ENCODE results near the gene INTS3. TPM values are rescaled to one million over a fixed set of nuclear protein-coding genes. Genes with fewer than 3 reads are reported as not detected.

The INTS3 gene
- total and polyA plus RNA-seq, 10 of the 15 experiments (the other 5 are each of a cell fraction or from before 2014, with no cell fraction given): 12.6 to 87.4 (median 30.8) TPM

DNA sequence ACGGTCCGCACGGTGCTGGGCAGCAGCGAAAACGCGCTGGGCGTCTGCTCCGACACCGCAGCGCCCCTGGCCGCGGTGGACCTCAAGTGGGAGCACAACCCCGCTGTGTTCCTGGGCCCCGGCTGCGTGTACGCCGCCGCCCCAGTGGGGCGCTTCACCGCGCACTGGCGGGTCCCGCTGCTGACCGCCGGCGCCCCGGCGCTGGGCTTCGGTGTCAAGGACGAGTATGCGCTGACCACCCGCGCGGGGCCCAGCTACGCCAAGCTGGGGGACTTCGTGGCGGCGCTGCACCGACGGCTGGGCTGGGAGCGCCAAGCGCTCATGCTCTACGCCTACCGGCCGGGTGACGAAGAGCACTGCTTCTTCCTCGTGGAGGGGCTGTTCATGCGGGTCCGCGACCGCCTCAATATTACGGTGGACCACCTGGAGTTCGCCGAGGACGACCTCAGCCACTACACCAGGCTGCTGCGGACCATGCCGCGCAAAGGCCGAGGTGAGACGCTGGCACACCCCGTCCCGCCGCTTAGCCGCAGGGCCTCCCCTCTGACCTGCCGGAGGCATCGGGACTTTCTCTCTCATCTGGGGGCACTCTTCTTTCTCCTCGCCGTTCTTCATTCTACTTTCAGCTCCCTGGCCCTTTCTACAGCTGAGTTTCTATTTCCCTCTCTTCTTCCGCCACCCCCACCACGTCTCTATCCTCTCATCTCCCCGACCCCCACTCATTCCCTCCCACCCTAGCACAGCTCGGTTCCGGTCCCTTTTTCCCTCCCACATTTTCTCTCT is 48.3 kb upstream of the INTS3 start:
- no peaks in the 10 kb centered on the region; the same call in 1 of the 2 replicates for H4K20me1 ChIP-seq (ENCODE audit: control insufficient read depth, insufficient read depth)
- H3K9ac ChIP-seq (ENCODE audit: control insufficient read depth, insufficient read depth, low read length): no peak overlapping the region
- H3K4me3 ChIP-seq: peak overlapping the region; percentile 47; the same call in 1 of the 2 replicates
- H3K36me3 ChIP-seq (ENCODE audit: control insufficient read depth in 2 of 2, insufficient read depth in 2 of 2, low read length in 1 of 2): no peaks in the 10 kb centered on the region
- DNase-seq (ENCODE audit: low read depth, low spot score) (no peak), FAIRE-seq (no peak), ATAC-seq (peak; percentile 72)
- SMC1A ChIA-PET (ENCODE audit: uncharacterized antibody, unreplicated experiment): interaction anchor here (0.6 to 6.3 kb wide), 10 partner anchors 62 to 307 kb away, joined by 3 to 55 read pairs (median 4); partner anchors contain the start of gene RAB13
- CTCF ChIA-PET: interaction anchor here (0.6 to 6.9 kb wide), 10 partner anchors 24 to 307 kb away, joined by 3 to 84 read pairs (median 4); partner anchors contain the start of gene RAB13
- no peak overlapping the region for H3K27ac ChIP-seq (ENCODE audit: control insufficient read depth, insufficient read depth)
- H3K79me2 ChIP-seq (ENCODE audit: control insufficient read depth, insufficient read depth, low read length): no peaks in the 10 kb centered on the region
- peaks cover 16% of the 10 kb centered on the region for H3K4me1 ChIP-seq (ENCODE audit: control insufficient read depth, insufficient read depth, low read length)
- POLR2A ChIA-PET: interaction anchor here (0.9 kb wide), 2 partner anchors 69 to 112 kb away, joined by 3 to 9 read pairs; no protein-coding TSS in a partner anchor
- 21% methylated on average over 70 of the region's 73 CpGs for WGBS (ENCODE audit: insufficient coverage, insufficient replicate concordance, low lambda C conversion rate, missing lambda C conversion rate)
- H3K27me3 ChIP-seq (replicated peaks in 1 of 2; ENCODE audit: control insufficient read depth in 2 of 2, insufficient read depth in 2 of 2, low read length in 1 of 2): peaks cover 14 to 23% of the 10 kb centered on the region in 2 experiments
- RAD21 ChIA-PET (ENCODE audit: unreplicated experiment): interaction anchor here (0.6 to 1.8 kb wide), 7 partner anchors 53 to 1371 kb away, joined by 3 to 6 read pairs (median 3); partner anchors contain the start of gene ADAM15
- no peaks in the 10 kb centered on the region; the same call in 2 of the 3 replicates for H3K9me3 ChIP-seq (replicated peaks; ENCODE audit: control insufficient read depth, insufficient read depth, low read length)
- peak overlapping the region; percentile 44 for H2AFZ ChIP-seq (ENCODE audit: control insufficient read depth, low read depth, low read length)
- BruUV-seq (replicated peaks): no TSS peak
- peak overlapping the region; percentile 90 for H3K4me2 ChIP-seq (ENCODE audit: control insufficient read depth, insufficient read depth)
- intact Hi-C loops (cut with micrococcal nuclease; ENCODE audit: unreplicated experiment) (loop anchor here (2.0 kb wide), 1 partner anchor 307 kb away; the partner anchor contains the start of gene RAB13), in situ Hi-C loops (cut with MboI) (loop anchor here (5.0 kb wide), 2 partner anchors 68 to 308 kb away; partner anchors contain the start of gene RAB13)
- TF ChIP-seq, protein P1, sequence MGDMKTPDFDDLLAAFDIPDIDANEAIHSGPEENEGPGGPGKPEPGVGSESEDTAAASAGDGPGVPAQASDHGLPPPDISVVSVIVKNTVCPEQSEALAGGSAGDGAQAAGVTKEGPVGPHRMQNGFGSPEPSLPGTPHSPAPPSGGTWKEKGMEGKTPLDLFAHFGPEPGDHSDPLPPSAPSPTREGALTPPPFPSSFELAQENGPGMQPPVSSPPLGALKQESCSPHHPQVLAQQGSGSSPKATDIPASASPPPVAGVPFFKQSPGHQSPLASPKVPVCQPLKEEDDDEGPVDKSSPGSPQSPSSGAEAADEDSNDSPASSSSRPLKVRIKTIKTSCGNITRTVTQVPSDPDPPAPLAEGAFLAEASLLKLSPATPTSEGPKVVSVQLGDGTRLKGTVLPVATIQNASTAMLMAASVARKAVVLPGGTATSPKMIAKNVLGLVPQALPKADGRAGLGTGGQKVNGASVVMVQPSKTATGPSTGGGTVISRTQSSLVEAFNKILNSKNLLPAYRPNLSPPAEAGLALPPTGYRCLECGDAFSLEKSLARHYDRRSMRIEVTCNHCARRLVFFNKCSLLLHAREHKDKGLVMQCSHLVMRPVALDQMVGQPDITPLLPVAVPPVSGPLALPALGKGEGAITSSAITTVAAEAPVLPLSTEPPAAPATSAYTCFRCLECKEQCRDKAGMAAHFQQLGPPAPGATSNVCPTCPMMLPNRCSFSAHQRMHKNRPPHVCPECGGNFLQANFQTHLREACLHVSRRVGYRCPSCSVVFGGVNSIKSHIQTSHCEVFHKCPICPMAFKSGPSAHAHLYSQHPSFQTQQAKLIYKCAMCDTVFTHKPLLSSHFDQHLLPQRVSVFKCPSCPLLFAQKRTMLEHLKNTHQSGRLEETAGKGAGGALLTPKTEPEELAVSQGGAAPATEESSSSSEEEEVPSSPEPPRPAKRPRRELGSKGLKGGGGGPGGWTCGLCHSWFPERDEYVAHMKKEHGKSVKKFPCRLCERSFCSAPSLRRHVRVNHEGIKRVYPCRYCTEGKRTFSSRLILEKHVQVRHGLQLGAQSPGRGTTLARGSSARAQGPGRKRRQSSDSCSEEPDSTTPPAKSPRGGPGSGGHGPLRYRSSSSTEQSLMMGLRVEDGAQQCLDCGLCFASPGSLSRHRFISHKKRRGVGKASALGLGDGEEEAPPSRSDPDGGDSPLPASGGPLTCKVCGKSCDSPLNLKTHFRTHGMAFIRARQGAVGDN (IDR thresholded peaks at IDR 0.05): 0 out of 2 replicates have a peak, but pooled peaks have one; percentile 26
- TF ChIP-seq, protein P2, sequence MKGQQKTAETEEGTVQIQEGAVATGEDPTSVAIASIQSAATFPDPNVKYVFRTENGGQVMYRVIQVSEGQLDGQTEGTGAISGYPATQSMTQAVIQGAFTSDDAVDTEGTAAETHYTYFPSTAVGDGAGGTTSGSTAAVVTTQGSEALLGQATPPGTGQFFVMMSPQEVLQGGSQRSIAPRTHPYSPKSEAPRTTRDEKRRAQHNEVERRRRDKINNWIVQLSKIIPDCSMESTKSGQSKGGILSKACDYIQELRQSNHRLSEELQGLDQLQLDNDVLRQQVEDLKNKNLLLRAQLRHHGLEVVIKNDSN (IDR thresholded peaks at IDR 0.05; ENCODE audit: borderline replicate concordance, extremely low read length, insufficient read depth, low read depth, low read length): no peak
- TF ChIP-seq ATF7 (IDR thresholded peaks at IDR 0.05; ENCODE audit: low read depth): no peak
- TF ChIP-seq BCL11A (IDR thresholded peaks at IDR 0.05; ENCODE audit: low read depth, low read length): no peak
- TF ChIP-seq, protein P3, sequence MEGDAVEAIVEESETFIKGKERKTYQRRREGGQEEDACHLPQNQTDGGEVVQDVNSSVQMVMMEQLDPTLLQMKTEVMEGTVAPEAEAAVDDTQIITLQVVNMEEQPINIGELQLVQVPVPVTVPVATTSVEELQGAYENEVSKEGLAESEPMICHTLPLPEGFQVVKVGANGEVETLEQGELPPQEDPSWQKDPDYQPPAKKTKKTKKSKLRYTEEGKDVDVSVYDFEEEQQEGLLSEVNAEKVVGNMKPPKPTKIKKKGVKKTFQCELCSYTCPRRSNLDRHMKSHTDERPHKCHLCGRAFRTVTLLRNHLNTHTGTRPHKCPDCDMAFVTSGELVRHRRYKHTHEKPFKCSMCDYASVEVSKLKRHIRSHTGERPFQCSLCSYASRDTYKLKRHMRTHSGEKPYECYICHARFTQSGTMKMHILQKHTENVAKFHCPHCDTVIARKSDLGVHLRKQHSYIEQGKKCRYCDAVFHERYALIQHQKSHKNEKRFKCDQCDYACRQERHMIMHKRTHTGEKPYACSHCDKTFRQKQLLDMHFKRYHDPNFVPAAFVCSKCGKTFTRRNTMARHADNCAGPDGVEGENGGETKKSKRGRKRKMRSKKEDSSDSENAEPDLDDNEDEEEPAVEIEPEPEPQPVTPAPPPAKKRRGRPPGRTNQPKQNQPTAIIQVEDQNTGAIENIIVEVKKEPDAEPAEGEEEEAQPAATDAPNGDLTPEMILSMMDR (IDR thresholded peaks at IDR 0.05 in 2 of 3, conservative IDR thresholded peaks at IDR 0.05 in 1 of 3; ENCODE audit: control insufficient read depth in 2 of 3, extremely low read depth in 1 of 3, insufficient read depth in 1 of 3, low read depth in 3 of 3, low read length in 3 of 3): peak in 2 of 3 experiments; percentile 10 to 11; a peak in 1 of 6 replicates
- 0 out of 2 replicates have a peak, but pooled peaks have one; percentile 32 for TF ChIP-seq HDGF (IDR thresholded peaks at IDR 0.05)
- no peak for TF ChIP-seq ZNF24 (IDR thresholded peaks at IDR 0.05)
- no peak for TF ChIP-seq RELA (IDR thresholded peaks at IDR 0.05; ENCODE audit: borderline replicate concordance, partially characterized antibody)
- TF ChIP-seq EED (IDR thresholded peaks at IDR 0.05; ENCODE audit: low read depth): no peak
- peak; percentile 20; the same call in 1 of the 2 replicates for TF ChIP-seq MTA2 (IDR thresholded peaks at IDR 0.05; ENCODE audit: low read depth)
- TF ChIP-seq NBN (IDR thresholded peaks at IDR 0.05): 0 out of 2 replicates have a peak, but pooled peaks have one; percentile 43
- TF ChIP-seq CBX3 (IDR thresholded peaks at IDR 0.05; ENCODE audit: borderline replicate concordance, low read depth): no peak
- TF ChIP-seq, protein P4, sequence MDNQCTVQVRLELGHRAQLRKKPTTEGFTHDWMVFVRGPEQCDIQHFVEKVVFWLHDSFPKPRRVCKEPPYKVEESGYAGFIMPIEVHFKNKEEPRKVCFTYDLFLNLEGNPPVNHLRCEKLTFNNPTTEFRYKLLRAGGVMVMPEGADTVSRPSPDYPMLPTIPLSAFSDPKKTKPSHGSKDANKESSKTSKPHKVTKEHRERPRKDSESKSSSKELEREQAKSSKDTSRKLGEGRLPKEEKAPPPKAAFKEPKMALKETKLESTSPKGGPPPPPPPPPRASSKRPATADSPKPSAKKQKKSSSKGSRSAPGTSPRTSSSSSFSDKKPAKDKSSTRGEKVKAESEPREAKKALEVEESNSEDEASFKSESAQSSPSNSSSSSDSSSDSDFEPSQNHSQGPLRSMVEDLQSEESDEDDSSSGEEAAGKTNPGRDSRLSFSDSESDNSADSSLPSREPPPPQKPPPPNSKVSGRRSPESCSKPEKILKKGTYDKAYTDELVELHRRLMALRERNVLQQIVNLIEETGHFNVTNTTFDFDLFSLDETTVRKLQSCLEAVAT (IDR thresholded peaks at IDR 0.05): 0 out of 2 replicates have a peak, but pooled peaks have one; percentile 34
- no peak for TF ChIP-seq ZNF274 (IDR thresholded peaks at IDR 0.05; ENCODE audit: insufficient read depth, insufficient read length)

Data from GM12878 (cell line).